ENCODE data around the gene OR4D10.
"Not testable (repeated sequence)": the region's sequence is repeated elsewhere in the genome, so short reads cannot be mapped to it uniquely, and the experiment has no call there.

OR4D10 gene

DNA sequence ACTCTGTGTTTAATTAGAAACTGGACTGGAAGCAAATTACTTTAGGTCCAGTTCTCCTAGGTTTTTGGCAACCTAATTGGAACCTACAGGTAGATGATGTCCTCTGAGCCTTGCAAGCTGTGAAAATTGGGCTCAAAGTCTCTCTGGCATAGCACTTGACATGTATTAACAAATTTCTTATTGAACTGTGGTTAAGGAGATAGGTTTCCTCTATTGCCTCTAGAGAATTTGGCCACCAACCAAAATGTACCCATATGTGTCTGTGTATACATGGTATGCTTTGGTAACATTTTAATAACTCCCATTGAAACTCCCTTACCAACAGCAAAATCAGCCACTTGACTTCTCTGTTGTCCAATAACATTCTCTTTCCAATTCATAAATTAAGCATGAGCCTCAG, at the start of gene OR4D10:
Gene OR4D10 (plus strand): TSS at position 301 of the 400 bp plus-strand sequence. CDS start 4,115 bp downstream, outside the sequence.
- no peak for DNase-seq (ENCODE audit: low read depth)

GRCh38 chr11:59423835-59424234, 49.3 kb upstream of the OR4D10 start:
- no peak for DNase-seq (ENCODE audit: low read depth)

DNA sequence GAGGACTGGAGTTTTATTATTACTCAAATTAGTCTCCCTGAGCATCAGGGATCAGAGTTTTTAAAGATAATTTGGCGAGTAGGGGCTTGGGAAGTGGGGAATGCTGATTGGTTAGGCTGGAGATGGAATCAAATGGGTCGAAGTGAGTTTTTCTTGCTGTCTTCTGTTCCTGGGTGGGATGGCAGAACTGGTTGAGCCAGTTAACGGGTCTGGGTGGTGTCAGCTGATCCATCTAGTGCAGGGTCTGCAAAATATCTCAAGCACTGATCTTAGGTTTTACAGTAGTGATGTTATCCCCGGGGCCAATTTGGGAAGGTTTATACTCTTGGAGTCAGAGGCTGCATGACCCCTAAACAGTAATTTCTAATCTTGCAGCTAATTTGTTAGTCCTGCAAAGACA, 48.0 kb upstream of the OR4D10 start:
- no peak for DNase-seq (ENCODE audit: low read depth)

- no peak for DNase-seq (ENCODE audit: low read depth)
Measured at GRCh38 chr11:59426361-59427067, 46.6 kb upstream of the OR4D10 start, which contains the start of gene OR5A2. TSS of gene OR5A2 (minus strand) at chr11:59426413. CDS start at chr11:59422953, 3,460 bp downstream.

- DNase-seq (ENCODE audit: low read depth), result no peak
Measured at GRCh38 chr11:59427068-59427382, 46.1 kb upstream of the OR4D10 start.

DNA sequence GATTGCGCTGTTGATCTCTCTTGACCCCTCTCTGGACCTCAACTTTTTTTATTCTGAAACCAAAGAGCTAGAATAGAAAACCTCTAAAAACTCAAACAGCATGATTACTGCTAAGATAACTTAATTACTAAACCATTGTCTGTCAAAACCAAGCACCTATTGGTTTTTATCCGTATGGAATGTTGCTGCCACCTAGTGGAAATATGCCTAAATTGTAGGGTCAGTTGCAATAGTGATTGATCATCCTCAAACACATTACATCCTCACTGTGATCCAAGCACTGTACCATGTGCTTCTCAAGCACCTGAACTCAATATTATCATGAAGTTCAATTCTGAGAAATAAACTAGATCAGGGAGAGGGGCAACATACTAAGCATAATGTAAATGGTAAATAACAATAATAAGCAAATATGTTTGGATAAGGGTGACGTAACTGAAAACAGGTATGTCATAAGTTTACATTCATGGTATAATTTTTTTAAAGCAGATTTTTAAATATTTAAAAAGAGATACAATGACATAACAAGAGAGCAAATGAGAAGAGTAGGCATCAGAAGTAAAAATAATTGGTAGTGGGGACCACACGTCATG, 43.1 kb upstream of the OR4D10 start:
- DNase-seq (ENCODE audit: low read depth), result peak; percentile 9

DNA sequence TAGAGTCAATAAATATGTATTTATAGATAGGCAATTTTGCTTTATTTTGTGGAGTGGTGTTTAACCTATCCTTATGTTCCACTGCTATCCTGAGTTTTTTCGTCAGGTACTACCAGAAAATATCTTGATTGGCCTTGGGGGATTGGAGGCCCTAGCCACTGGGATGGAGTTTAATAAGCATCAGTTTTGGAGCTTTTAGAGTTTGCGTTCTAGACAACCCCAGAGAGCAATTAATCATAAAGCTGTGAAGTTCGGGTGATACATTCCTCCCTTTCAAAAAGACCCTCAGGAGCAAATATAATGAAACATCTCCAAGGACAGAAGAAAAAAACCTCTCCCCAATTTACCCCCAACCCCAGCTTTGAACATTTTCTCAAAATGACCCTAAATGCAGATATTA, 36.9 kb upstream of the OR4D10 start, which contains the start of gene OR5A1:
Gene OR5A1 (plus strand): TSS at position 301 of the 400 bp plus-strand sequence. CDS start 6,700 bp downstream, outside the sequence.
- no peak for DNase-seq (ENCODE audit: low read depth)

GRCh38 chr11:59437770-59438169, 35.3 kb upstream of the OR4D10 start:
- no peak for DNase-seq (ENCODE audit: low read depth)

- DNase-seq (ENCODE audit: low read depth), result not testable (repeated sequence)
Measured at GRCh38 chr11:59445624-59446023, 27.5 kb upstream of the OR4D10 start.

DNA sequence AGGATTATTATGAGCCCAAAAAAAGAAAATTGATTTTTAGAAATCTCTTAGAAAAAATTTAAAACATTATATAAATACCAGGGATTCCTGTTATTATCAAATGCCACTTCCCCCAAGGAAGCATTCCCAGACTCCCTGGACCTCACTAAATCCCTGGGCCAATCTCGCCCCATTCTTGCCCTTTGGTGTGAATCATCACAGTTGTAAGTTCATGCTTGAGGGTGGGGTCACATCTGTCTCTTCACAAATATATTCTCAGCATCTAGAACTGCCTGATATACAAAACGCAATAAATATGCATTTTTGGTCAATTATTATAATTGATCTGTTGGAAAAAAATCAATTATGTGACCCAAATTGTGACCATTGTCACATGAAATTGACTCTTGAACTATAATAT, 24.6 kb upstream of the OR4D10 start:
- no peak for DNase-seq (ENCODE audit: low read depth)

DNA sequence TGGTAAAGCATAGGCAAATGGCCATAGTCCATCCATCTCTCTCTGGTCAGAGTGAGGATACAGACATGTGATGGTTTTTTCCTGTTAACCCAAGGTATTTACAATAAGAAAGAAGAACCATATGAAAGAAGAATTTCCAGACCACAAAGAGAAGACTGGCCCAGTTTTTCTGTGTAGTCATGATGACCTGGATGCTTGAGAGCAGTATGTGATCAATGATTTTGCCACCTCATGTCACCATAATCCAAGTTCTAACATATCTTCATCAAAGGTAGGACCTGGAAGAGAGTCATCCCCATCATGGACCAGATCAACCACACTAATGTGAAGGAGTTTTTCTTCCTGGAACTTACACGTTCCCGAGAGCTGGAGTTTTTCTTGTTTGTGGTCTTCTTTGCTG, 16.5 kb upstream of the OR4D10 start, which contains the start of gene OR4D6:
Gene OR4D6 (plus strand): TSS at position 301 of the 400 bp plus-strand sequence. CDS start 0 bp downstream, at position 301.
- DNase-seq (ENCODE audit: low read depth), result no peak

DNA sequence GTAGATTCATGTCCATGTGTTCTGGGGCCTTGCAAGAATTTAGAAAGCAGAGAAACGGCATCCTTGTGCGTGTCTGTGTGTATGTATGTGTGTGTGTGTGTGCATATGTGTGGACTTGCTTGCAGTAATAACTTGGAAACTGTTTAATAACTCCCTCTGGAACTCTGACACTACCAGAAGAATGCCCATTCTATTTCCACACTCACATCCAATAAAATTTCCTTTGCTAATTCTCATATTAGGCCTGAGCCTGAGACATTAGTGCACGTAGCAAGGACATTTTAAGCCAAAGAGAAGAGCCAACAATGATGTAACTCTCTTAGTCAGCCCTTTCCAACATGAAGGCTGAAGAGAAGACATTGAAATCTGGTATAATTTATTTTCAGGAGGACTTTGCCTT, 13.2 kb upstream of the OR4D10 start:
- DNase-seq (ENCODE audit: low read depth), result no peak

DNA sequence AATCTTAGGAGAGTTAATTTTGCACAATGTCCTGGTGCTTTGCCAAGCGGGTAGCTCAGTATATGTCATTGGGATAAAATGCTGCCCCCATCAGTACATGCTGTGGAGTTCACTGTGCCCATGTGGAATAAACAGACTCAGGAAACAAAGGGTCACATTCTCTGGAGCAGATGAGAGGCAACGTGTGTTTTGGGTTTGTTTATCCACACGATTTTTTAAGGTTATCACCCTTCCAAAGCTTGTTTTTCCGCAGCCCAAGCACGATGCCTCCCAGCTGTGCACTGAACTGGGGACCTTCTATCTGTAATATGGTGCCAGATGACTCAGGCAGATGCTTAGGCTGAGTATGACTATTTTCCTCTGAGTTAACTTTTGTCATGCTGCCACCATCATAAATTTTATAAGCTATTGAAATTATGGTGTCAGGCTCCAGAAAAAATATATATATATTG, 9.9 kb upstream of the OR4D10 start:
- DNase-seq (ENCODE audit: low read depth), result peak; percentile 16

- no peak for DNase-seq (ENCODE audit: low read depth)
Measured at GRCh38 chr11:59475176-59475575, 2.1 kb downstream of the OR4D10 start.

- DNase-seq (ENCODE audit: low read depth), result no peak
Measured at GRCh38 chr11:59479906-59480305, 6.8 kb downstream of the OR4D10 start.

GRCh38 chr11:59480359-59480758, 7.2 kb downstream of the OR4D10 start:
- no peak for DNase-seq (ENCODE audit: low read depth)

DNA sequence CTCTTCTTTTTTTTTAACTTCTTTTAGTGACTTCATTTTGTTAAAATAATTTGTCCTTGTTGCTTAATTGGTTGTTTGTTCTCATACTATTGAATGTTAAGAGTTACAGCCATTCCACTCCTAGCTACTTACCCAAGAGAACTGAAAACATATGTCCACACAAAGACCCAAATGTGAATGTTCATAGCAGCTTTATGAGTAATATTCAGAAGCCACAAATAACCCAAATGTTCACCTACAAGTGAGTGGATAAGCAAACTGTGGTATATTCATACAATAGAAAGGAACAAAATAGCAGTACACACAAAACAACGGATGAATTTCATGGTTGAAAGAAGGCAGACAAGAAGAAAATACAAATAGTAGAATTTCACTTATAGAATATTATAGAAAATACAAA, 28.8 kb downstream of the OR4D10 start:
- DNase-seq (ENCODE audit: low read depth), result no peak

- no peak for DNase-seq (ENCODE audit: low read depth)
Measured at GRCh38 chr11:59503276-59503675, 30.2 kb downstream of the OR4D10 start, which contains the start of gene OR4D11. TSS of gene OR4D11 (plus strand) at chr11:59503576. CDS start at chr11:59503576, 0 bp downstream.

DNA sequence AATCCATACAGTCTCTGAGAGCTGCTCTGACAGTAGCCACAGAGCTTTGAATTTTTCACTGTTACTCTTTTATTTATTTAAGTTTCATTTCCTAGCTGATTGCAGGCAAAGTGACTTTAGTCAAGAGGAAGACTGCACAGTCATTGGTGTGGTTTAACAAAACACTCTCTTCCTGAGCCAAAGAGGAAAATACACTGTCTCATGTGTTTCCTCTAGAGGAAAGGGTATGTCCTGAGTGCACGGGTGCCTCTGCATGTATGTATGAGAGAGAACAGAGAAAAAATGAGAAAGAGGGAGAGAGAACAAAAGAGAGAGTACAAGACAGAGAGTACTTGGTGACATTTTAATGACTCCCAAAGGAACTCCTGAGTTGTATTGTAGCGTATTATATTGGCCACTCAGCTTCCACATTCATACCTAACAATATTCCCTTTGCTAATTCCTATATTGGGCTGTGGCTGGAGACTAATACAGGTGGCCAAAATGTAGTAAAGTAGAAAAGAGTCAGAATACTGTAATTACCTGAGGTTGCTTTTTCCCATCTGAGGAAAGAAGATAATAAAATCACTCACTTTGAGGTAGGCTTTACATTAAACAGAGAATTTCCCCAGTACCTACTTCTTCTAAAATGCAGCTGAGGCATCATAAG, 38.0 kb downstream of the OR4D10 start, which contains the start of gene OR4D9:
Gene OR4D9 (plus strand): TSS at position 599 of the 649 bp plus-strand sequence. CDS start 3,374 bp downstream, outside the sequence.
- DNase-seq (ENCODE audit: low read depth), result no peak

DNA sequence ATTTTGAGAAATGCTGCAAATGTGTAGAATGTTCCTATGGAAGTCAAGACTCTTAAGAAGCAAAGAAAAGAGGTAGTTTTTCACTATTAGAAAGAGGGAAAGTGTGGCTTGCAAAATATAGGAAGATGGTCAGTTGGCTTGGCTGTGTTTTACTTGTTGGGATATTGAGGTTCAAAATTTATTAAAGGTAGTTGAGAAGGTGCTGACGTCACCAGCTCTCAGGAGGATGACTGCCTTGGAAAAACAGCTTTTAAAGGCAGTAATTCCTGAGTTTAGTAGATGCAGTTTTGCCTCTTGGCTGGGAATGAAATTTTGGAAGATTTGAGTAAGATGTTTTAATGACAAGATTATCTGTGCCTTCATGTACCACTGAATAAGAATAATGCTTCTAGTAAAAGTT, 38.6 kb downstream of the OR4D10 start:
- no peak for DNase-seq (ENCODE audit: low read depth)

- DNase-seq (ENCODE audit: low read depth), result not testable (repeated sequence)
Measured at GRCh38 chr11:59520139-59520538, 47.0 kb downstream of the OR4D10 start.

DNA sequence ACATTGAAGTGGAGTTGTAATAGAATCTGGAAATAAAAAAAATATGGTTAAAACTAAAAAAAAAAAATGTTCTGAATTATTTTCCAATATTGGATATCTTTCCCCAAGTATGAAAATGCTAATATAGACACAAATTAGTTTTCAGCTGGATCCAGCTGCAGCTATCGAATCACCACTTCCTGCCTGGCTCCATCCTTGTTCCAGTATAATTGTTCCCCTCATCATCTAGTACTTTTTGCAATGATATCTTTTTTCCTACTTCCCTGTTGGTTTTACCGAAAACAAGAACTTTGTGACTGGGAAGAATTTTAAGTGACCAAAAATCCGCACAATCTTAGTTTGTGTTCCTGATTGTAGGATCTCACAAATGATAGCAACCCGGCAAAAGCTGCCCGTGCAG, 47.6 kb downstream of the OR4D10 start:
- DNase-seq (ENCODE audit: low read depth), result no peak

- no peak for DNase-seq (ENCODE audit: low read depth)
Measured at GRCh38 chr11:59523541-59523940, 50.4 kb downstream of the OR4D10 start.

Measured in GM04504 (cell line).